Adipocyte (in vitro differentiated cells): ENCODE data around the gene TWSG1.
A peak's percentile ranks its signal among the peaks of the same experiment; 100 is the strongest.
"Not testable (repeated sequence)": the region's sequence is repeated elsewhere in the genome, so short reads cannot be mapped to it uniquely, and the experiment has no call there.

Source experiments
- DNase-seq: peaks from one replicate; pipeline ENCODE4 v3.0.0-alpha.2; 2015; ENCODE audit warnings: low read depth
- H3K27me3 ChIP-seq: replicated peaks from 2 replicates; pipeline ENCODE4 v1.7.0; 2013; ENCODE audit warnings: mild to moderate bottlenecking, low read length, moderate library complexity; ENCODE audit not compliant: control insufficient read depth, insufficient read depth
- H3K36me3 ChIP-seq: 2 replicates; pipeline ENCODE4 v1.7.0; 2013; ENCODE audit warnings: low read length, mild to moderate bottlenecking, moderate library complexity; ENCODE audit not compliant: control insufficient read depth, insufficient read depth, severe bottlenecking
- H3K4me1 ChIP-seq: 2 replicates; pipeline ENCODE4 v1.7.0; 2013; ENCODE audit warnings: mild to moderate bottlenecking, low read length, moderate library complexity; ENCODE audit not compliant: control insufficient read depth, insufficient read depth
- H3K4me3 ChIP-seq: 2 replicates; pipeline ENCODE4 v1.7.0; 2013; ENCODE audit warnings: mild to moderate bottlenecking, low read length, moderate library complexity
- H3K9ac ChIP-seq: 2 replicates; pipeline ENCODE4 v1.7.0; 2013; ENCODE audit warnings: mild to moderate bottlenecking, low read length, moderate library complexity
- H3K9me3 ChIP-seq: 2 replicates; pipeline ENCODE4 v1.7.0; 2013; ENCODE audit warnings: mild to moderate bottlenecking, low read length, moderate library complexity; ENCODE audit not compliant: control insufficient read depth

Gene TWSG1

DNA sequence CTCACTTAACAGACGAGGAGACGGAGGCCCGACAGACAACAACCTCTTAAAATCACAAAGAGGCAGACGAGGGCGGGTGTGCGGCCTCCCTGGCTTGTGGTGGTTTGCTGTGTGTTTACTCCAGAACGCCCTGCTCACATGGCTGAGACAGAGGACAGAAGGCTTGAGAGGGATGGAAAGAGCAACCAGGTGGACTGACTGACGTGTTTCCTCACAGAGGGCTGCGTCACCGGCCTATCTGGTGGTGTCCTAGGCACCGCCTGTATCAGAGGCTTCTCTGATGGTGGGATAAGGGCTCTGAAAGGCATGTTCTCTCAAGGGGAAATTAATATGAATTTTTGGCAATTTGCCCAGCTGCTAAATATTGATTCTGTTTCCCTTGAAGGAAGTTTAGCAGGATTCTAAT lies 93.7 kb downstream of the TWSG1 start:
- Histone ChIP-seq H3K4me3 (no peak overlapping the region), H3K9ac (no peak overlapping the region), H3K4me1 (peaks cover 18% of the 10 kb centered on the region), H3K27me3 (no peaks in the 10 kb centered on the region), H3K36me3 (no peaks in the 10 kb centered on the region), H3K9me3 (peaks cover 18% of the 10 kb centered on the region)
- DNase-seq = no peak

DNA sequence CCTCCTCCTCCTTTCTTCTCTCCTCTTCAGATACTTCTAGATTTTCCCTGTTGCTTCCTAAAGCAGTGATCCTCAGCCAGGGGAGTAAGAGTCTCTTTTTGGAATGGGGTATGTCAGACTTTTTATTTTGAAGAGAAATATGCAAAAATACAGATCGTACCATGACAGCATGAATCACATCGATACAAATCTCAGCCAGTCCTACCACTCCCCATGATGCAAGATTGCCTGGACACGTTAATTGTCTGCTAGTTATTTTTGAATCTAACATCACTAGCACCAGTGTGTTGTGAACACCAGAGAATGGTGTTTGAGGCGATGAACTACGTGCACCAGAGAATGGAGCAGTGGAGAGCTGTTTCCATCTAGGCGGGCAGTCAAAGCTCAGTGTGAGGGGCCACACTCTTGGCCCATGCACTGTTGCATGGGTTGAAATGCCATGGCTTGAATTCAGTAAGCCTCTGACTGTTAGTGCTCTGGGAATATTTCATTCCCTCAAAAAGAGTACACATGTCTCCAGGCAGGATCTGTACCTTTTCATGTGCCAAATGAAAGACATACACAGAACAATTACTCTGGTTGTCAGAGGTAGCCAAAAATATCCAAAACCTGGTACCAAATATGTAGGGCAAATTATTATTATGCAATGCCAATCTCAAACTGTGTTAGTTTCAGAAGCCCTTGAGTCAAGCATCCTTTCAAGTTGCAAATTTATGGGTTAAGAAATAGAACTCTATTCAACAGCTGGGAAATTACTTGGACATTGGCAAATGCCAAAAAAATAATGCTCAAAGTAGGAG lies 94.5 kb downstream of the TWSG1 start:
- no peak for DNase-seq
- Histone ChIP-seq H3K36me3 (no peaks in the 10 kb centered on the region), H3K27me3 (no peaks in the 10 kb centered on the region), H3K9me3 (peaks cover 11% of the 10 kb centered on the region), H3K9ac (no peak overlapping the region), H3K4me1 (peaks cover 18% of the 10 kb centered on the region), H3K4me3 (peak overlapping the region; percentile 11)

GRCh38 chr18:9429662-9429993 lies 95.1 kb downstream of the TWSG1 start:
- H3K9ac ChIP-seq = no peak overlapping the region
- H3K36me3 ChIP-seq = no peaks in the 10 kb centered on the region
- H3K4me1 ChIP-seq = peaks cover 18% of the 10 kb centered on the region
- H3K27me3 ChIP-seq = no peaks in the 10 kb centered on the region
- DNase-seq = peak; percentile 60
- peaks cover 5% of the 10 kb centered on the region for H3K9me3 ChIP-seq
- H3K4me3 ChIP-seq = peak overlapping the region; percentile 11

DNA sequence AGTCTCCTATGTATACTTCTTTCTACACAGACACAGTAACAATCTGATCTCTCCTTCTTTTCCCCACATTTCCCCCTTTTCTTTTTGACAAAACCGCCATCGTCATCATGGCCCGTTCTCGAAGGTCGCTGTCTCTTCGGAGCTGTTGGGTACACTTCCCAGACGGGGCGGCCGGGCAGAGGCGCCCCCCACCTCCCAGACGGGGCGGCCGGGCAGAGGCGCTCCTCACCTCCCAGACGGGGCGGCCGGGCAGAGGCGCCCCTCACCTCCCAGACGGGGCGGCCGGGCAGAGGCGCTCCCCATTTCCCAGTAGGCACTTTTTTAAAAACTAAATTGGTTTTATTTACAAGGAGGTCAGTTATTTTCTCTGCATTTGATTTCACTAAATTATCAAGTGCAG lies 95.7 kb downstream of the TWSG1 start:
- not testable (repeated sequence) for H3K9ac ChIP-seq, H3K36me3 ChIP-seq, H3K4me3 ChIP-seq, DNase-seq, H3K27me3 ChIP-seq, H3K9me3 ChIP-seq
- H3K4me1 ChIP-seq = peaks cover 18% of the 10 kb centered on the region

- H3K9ac ChIP-seq = no peak overlapping the region
- H3K36me3 ChIP-seq = no peaks in the 10 kb centered on the region
- H3K9me3 ChIP-seq = no peaks in the 10 kb centered on the region
- H3K4me3 ChIP-seq = no peak overlapping the region
- peak; percentile 4 for DNase-seq
- H3K27me3 ChIP-seq = no peaks in the 10 kb centered on the region
- H3K4me1 ChIP-seq = peaks cover 18% of the 10 kb centered on the region
Measured at GRCh38 chr18:9431296-9431695, 96.7 kb downstream of the TWSG1 start.

GRCh38 chr18:9433122-9433521 lies 98.5 kb downstream of the TWSG1 start:
- H3K36me3 ChIP-seq, DNase-seq, H3K9me3 ChIP-seq, H3K27me3 ChIP-seq, H3K4me3 ChIP-seq, H3K9ac ChIP-seq: not testable (repeated sequence)
- peaks cover 29% of the 10 kb centered on the region for H3K4me1 ChIP-seq

DNA sequence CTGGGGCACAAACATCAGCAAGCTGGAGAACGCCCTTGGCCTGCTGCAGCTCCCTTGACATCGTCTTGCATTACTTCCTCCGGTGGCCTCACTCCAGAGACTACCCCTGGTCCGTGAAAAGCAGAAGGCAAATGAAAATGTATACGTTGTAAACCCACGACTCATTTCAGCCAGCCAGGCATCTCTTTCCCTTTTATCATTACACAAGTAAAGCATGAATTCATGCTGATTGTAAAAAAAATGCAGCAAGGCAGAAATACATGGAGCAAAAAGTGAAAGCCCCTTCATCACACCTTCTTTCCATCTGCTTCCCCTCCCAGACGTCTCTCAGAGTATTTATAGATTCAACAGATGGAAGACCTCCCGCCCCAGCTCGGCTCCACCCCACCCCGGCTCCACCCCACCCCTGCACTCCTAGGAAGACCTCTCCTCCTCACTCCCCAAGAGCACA lies 99.1 kb downstream of the TWSG1 start:
- Histone ChIP-seq H3K36me3 (no peaks in the 10 kb centered on the region), H3K9ac (no peak overlapping the region), H3K9me3 (no peaks in the 10 kb centered on the region), H3K27me3 (no peaks in the 10 kb centered on the region), H3K4me1 (peaks cover 24% of the 10 kb centered on the region), H3K4me3 (no peak overlapping the region)
- DNase-seq = no peak

DNA sequence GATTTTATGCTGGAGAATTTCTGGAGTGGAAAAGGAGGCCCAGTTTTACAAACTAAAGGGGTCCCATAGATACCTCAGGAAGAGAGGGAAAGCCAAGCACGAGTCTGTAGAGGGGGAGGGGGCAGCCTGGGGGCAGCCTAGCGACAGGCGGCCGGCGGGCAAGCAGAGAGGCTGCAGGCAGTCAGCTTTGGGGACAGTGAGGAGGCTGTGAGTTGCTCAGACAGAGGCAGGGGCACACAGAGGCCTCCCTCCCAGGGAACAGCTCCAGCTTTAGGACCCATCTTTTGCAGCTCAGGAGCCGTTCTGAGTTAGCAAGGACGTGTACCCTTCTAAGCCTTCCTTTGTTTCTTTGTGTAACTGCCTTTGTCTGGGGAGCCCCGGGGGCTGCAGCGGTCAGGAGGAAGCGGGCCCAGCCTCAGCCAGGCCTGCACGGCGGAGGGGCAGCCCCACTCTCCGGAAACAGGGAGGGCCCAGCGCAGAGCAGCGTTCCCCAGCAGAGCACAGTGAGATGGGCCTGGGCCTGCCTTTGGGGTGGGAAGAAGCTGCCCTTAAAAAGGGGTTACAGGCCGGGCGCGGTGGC lies 99.6 kb downstream of the TWSG1 start:
- DNase-seq = no peak
- H3K9ac ChIP-seq = no peak overlapping the region
- H3K36me3 ChIP-seq = no peaks in the 10 kb centered on the region
- no peaks in the 10 kb centered on the region for H3K27me3 ChIP-seq
- H3K4me1 ChIP-seq = peaks cover 19% of the 10 kb centered on the region
- H3K9me3 ChIP-seq = no peaks in the 10 kb centered on the region
- no peak overlapping the region for H3K4me3 ChIP-seq

DNA sequence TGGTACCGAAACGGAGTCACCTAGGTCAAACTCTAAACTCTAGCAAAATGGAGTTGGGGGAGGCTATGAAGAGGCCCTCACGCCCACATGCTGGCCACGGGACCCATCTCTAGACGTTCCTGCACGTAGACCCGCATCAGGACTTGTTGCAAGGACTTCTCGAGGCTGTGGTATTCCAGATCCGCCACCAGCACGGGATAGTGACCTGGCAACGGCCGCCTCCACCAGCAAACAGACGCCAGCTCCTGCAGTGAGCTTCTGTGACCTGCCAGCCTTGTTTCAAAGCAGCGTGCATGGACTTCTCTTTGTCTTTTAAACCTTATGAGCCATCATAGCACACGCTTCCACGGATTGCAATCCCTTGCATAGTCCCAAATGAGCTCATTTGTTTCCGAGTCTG lies 100.5 kb downstream of the TWSG1 start:
- Histone ChIP-seq H3K9me3 (no peaks in the 10 kb centered on the region), H3K27me3 (no peaks in the 10 kb centered on the region), H3K4me1 (peaks cover 11% of the 10 kb centered on the region), H3K36me3 (no peaks in the 10 kb centered on the region), H3K4me3 (no peak overlapping the region), H3K9ac (no peak overlapping the region)
- no peak for DNase-seq

- Histone ChIP-seq H3K9me3 (no peaks in the 10 kb centered on the region), H3K4me1 (peaks cover 11% of the 10 kb centered on the region), H3K27me3 (no peaks in the 10 kb centered on the region), H3K36me3 (no peaks in the 10 kb centered on the region), H3K4me3 (no peak overlapping the region), H3K9ac (no peak overlapping the region)
- no peak for DNase-seq
Measured at GRCh38 chr18:9436206-9436929, 101.8 kb downstream of the TWSG1 start.

DNA sequence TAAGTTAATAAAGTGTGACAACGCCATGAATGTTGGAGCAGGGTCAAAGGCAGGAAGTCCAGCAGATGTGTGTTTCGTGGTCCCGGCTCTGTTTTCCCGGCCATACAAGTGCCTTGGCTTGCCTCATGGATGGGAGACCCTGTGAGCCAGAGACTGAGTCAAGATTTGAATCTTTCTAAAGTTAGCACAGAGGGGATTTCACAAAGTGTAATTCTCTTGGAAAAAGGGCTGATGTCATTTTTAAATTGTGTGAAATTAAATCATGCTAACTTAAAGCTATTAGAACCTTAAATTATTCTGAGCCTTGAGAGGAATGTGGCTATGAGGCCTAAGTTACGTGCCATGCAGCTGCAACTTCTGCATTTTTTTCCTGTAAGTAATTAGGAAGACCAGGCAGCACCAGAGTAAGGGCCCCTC lies 102.5 kb downstream of the TWSG1 start:
- DNase-seq = peak; percentile 32
- Histone ChIP-seq H3K9me3 (no peaks in the 10 kb centered on the region), H3K9ac (no peak overlapping the region), H3K36me3 (no peaks in the 10 kb centered on the region), H3K4me1 (peaks cover 11% of the 10 kb centered on the region), H3K27me3 (no peaks in the 10 kb centered on the region), H3K4me3 (no peak overlapping the region)
